ENCODE data around the gene SPRED1. TPM values are rescaled to one million over a fixed set of nuclear protein-coding genes. Genes with fewer than 3 reads are reported as not detected.

Gene SPRED1
- total and polyA plus RNA-seq, 2 of the 13 experiments (the other 11 are each of a cell fraction or from before 2014, with no cell fraction given), result 3.8 to 9.6 TPM

- Histone ChIP-seq H3K36me3 (replicated peaks in 1 of 2; ENCODE audit: control insufficient read depth in 1 of 2, insufficient read depth in 2 of 2, low read length in 2 of 2) (no peaks in the 10 kb centered on the region), H3K4me1 (ENCODE audit: insufficient read depth, low read length) (no peaks in the 10 kb centered on the region), H3K4me3 (replicated peaks in 1 of 3; ENCODE audit: insufficient read depth in 1 of 3, low read depth in 2 of 3, low read length in 3 of 3) (no peak overlapping the region), H3K27me3 (ENCODE audit: control insufficient read depth in 1 of 2, insufficient read depth in 2 of 2, low read length in 2 of 2) (no peaks in the 10 kb centered on the region), H4K20me1 (ENCODE audit: insufficient read depth, low read length) (no peaks in the 10 kb centered on the region), H3K9me3 (ENCODE audit: low read length) (no peaks in the 10 kb centered on the region), H3K27ac (ENCODE audit: extremely low read length, insufficient read depth, low read length) (no peak overlapping the region), H3K79me2 (ENCODE audit: insufficient read depth, low read length) (no peaks in the 10 kb centered on the region), H3K4me2 (ENCODE audit: low read depth, low read length) (no peak overlapping the region), H3K9ac (ENCODE audit: insufficient read depth, low read depth, low read length) (no peak overlapping the region), H2AFZ (ENCODE audit: low read length) (no peak overlapping the region)
- DNase-seq (ENCODE audit: low spot score) (no peak), FAIRE-seq (no peak), ATAC-seq (no peak)
- intact Hi-C loops (cut with micrococcal nuclease; ENCODE audit: unreplicated experiment) (no loop called here), in situ Hi-C loops (cut with HindIII; ENCODE audit: extremely low pct_ligation_motif_present, low pct_unique_long_range_greater_than_20kb) (no loop called here)
- BruUV-seq (replicated peaks), result no TSS peak
- ChIA-PET CTCF (ENCODE audit: low intra/inter-chr PET ratio, low total read pairs) (no interaction called here), POLR2A (no interaction called here)
- TF ChIP-seq JUNB (CRISPR knock-in tag; IDR thresholded peaks at IDR 0.05; ENCODE audit: borderline replicate concordance) (no peak), NFKB2 (CRISPR knock-in tag; IDR thresholded peaks at IDR 0.05; ENCODE audit: borderline replicate concordance) (no peak)
- 0% methylated on average over 1 of the region's 1 CpG for WGBS (ENCODE audit: low lambda C conversion rate)
Observed at GRCh38 chr15:38377636-38378035, 125.0 kb downstream of the SPRED1 start.

- BruUV-seq (replicated peaks), result no TSS peak
- H3K4me1 ChIP-seq (ENCODE audit: insufficient read depth, low read length), result no peaks in the 10 kb centered on the region
- DNase-seq (ENCODE audit: low spot score) (no peak), FAIRE-seq (no peak), ATAC-seq (no peak)
- H3K9me3 ChIP-seq (ENCODE audit: low read length), result no peaks in the 10 kb centered on the region
- H3K27ac ChIP-seq (ENCODE audit: extremely low read length, insufficient read depth, low read length), result no peak overlapping the region
- TF ChIP-seq ZNF224 (CRISPR knock-in tag; IDR thresholded peaks at IDR 0.05) (no peak), TCF7 (IDR thresholded peaks at IDR 0.05; ENCODE audit: low read depth) (no peak), RXRB (CRISPR knock-in tag; IDR thresholded peaks at IDR 0.05; ENCODE audit: borderline replicate concordance) (no peak), SOX5 (CRISPR knock-in tag; IDR thresholded peaks at IDR 0.05; ENCODE audit: borderline replicate concordance) (no peak), TP53 (CRISPR knock-in tag; conservative IDR thresholded peaks at IDR 0.05) (no peak), ZNF496 (CRISPR knock-in tag; IDR thresholded peaks at IDR 0.05; ENCODE audit: insufficient replicate concordance) (no peak), ZNF337 (CRISPR knock-in tag; IDR thresholded peaks at IDR 0.05; ENCODE audit: borderline replicate concordance, low read depth) (no peak), PCBP1 (IDR thresholded peaks at IDR 0.05; ENCODE audit: borderline replicate concordance, low read depth, low read length) (no peak), ZNF790 (CRISPR knock-in tag; IDR thresholded peaks at IDR 0.05; ENCODE audit: borderline replicate concordance) (no peak), DPF2 (CRISPR knock-in tag; IDR thresholded peaks at IDR 0.05; ENCODE audit: borderline replicate concordance, low read depth) (no peak), THAP8 (CRISPR knock-in tag; IDR thresholded peaks at IDR 0.05; ENCODE audit: borderline replicate concordance) (no peak)
- intact Hi-C loops (cut with micrococcal nuclease; ENCODE audit: unreplicated experiment) (no loop called here), in situ Hi-C loops (cut with HindIII; ENCODE audit: extremely low pct_ligation_motif_present, low pct_unique_long_range_greater_than_20kb) (no loop called here)
- no peaks in the 10 kb centered on the region for H3K79me2 ChIP-seq (ENCODE audit: insufficient read depth, low read length)
- no peaks in the 10 kb centered on the region for H4K20me1 ChIP-seq (ENCODE audit: insufficient read depth, low read length)
- no peaks in the 10 kb centered on the region for H3K36me3 ChIP-seq (replicated peaks in 1 of 2; ENCODE audit: control insufficient read depth in 1 of 2, insufficient read depth in 2 of 2, low read length in 2 of 2)
- WGBS (ENCODE audit: low lambda C conversion rate), result 3% methylated on average over 10 of the region's 10 CpGs
- H3K4me3 ChIP-seq (replicated peaks in 1 of 3; ENCODE audit: insufficient read depth in 1 of 3, low read depth in 2 of 3, low read length in 3 of 3), result no peak overlapping the region
- H3K27me3 ChIP-seq (ENCODE audit: control insufficient read depth in 1 of 2, insufficient read depth in 2 of 2, low read length in 2 of 2), result no peaks in the 10 kb centered on the region
- ChIA-PET POLR2A (no interaction called here), CTCF (ENCODE audit: low intra/inter-chr PET ratio, low total read pairs) (no interaction called here)
- H3K9ac ChIP-seq (ENCODE audit: insufficient read depth, low read depth, low read length), result no peak overlapping the region
- H3K4me2 ChIP-seq (ENCODE audit: low read depth, low read length), result no peak overlapping the region
- no peak overlapping the region for H2AFZ ChIP-seq (ENCODE audit: low read length)
Observed at GRCh38 chr15:38378161-38378560, 125.5 kb downstream of the SPRED1 start.

Data from HepG2 (cell line).